AG10803 (cell line): ENCODE data around the gene MRGPRF.

Experiments
- DNase-seq: peaks from one replicate; pipeline ENCODE4 v3.0.0; 2010; ENCODE audit warnings: low read depth
- H3K4me3 ChIP-seq: 2 replicates; pipeline ENCODE4 v1.5.1; 2011; ENCODE audit warnings: mild to moderate bottlenecking, low read length, control low read depth
- TF ChIP-seq, protein P1 (sequence below): conservative IDR thresholded peaks from 2 replicates; pipeline ENCODE4 v1.5.1; 2011; ENCODE audit warnings: mild to moderate bottlenecking, low read length, control low read depth, inconsistent platforms

The MRGPRF gene

DNA sequence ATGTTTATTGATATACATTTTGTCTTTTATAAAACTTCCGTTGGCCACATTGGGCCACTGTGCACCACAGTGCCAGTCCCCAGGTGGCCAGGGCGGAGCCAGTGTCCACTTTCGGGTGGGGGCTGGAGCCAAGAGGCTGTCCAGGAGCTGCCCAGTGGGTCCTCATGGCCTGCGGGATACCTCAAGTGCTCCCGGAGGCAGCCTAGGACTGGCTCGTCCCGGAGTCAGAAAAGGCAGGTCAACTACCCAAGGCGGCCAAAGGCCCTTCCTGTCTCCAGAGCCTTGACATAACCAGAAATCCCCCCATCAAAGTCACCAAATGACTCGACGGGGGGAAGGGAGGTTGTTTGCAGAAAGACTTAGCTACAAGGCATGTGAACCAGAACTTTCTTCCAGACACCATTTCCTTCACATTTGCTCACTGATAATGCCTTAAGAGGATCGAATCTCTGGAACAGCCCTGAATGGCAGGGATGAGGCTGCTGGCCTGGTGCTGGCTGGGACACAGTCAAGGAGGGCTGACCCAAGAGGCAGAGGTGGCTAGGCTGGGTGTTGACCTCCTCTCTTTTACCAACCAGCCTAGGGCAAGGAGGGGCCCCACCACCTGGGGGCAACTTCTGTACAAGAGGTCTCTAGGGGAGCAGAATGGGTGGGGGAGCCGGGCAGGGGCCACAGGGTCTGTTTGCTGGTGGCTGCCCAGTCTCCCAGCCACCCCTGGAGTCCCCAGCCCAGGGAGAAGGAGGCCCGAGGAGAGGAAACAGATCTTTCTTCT is 8.4 kb downstream of the MRGPRF start:
- TF ChIP-seq, protein P1, sequence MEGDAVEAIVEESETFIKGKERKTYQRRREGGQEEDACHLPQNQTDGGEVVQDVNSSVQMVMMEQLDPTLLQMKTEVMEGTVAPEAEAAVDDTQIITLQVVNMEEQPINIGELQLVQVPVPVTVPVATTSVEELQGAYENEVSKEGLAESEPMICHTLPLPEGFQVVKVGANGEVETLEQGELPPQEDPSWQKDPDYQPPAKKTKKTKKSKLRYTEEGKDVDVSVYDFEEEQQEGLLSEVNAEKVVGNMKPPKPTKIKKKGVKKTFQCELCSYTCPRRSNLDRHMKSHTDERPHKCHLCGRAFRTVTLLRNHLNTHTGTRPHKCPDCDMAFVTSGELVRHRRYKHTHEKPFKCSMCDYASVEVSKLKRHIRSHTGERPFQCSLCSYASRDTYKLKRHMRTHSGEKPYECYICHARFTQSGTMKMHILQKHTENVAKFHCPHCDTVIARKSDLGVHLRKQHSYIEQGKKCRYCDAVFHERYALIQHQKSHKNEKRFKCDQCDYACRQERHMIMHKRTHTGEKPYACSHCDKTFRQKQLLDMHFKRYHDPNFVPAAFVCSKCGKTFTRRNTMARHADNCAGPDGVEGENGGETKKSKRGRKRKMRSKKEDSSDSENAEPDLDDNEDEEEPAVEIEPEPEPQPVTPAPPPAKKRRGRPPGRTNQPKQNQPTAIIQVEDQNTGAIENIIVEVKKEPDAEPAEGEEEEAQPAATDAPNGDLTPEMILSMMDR = no peak
- no peak for DNase-seq
- H3K4me3 ChIP-seq = no peak overlapping the region

DNA sequence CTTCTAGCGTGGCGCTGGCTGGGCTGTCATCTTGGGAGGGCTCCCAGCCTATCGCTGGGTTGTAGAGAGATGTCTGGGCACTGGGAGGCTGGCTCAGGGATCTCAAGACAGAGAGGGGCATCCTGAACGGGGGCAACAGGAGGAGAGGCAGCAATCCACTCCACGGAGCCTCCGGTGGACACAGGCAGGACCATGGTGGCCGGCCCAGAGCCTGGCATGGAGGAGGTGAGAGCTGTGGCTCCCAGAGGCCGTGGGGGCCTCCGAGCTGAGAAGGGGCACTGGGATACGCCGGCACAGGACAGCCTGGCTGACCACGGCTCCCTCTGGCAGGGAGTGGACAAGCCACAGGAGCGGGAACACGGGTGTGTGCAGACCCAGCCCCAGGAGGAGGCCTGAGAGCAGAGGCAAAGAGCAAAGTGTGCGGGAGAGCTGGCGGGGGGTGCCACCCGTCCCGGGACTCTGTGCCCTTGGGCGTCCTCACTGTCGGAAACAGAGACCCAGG is 9.1 kb downstream of the MRGPRF start:
- H3K4me3 ChIP-seq = no peak overlapping the region
- DNase-seq = no peak
- TF ChIP-seq, protein P1 = no peak

DNA sequence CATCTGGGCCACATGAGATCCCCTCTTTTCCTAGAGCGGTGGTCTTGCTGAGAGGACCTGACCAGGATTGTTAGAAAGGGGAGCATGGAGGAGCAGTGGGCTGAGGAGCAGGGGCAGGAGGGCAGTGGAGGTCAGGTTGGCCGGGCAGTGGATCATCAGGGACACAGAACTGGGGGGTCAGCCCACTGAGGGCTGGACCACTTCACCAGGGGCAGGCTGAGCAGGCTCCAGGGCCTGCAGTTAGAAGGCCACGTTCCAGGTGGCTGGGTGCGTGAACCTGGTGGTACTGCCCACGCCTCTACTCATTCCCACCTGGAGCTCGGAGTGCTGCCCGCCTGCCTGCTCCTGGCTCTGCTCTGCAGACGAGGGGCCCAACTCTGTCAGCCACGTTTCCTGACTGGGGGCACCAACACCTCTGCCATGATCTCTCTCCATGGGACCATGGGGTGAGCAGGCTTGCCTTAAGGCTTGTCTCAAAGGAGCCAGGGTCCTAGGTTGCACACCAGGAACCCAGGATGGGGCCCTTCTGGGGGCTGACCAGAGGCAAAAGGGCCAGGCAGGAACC is 9.7 kb downstream of the MRGPRF start:
- no peak overlapping the region for H3K4me3 ChIP-seq
- no peak for DNase-seq
- TF ChIP-seq, protein P1 = no peak

DNA sequence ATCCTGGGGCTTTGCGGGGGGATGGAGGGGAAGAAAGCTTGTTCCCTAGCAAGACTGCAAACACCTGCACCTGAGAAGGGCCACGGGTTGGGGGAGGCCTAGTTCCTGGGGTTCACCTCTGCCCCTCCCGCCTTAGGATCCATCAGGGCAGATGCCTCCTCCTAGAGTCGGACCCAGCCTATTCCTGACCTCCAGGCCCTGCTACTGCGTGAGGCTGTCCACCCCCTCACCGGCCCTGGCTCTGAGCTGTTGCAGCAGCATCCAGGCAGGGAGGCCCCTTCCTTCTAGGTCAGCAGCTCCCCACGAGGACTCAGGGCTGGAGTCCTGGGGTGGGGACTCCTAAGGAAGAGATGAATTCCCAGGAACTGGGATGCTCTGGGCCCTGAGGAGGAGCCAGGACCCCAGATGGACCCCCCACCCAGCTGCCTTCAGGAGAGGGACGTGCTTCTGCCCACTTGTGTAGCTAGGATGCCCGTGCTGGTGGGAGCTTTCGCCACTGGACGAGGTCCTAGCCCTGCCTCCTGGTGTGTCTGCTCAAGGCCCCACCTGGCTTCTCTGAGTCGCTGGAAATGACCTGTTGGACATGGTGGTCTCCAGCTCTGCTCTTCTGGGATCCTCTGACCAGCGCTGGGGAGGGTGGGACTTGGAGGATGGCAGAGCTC is 10.3 kb downstream of the MRGPRF start:
- TF ChIP-seq, protein P1 = no peak
- DNase-seq = no peak
- no peak overlapping the region for H3K4me3 ChIP-seq

DNA sequence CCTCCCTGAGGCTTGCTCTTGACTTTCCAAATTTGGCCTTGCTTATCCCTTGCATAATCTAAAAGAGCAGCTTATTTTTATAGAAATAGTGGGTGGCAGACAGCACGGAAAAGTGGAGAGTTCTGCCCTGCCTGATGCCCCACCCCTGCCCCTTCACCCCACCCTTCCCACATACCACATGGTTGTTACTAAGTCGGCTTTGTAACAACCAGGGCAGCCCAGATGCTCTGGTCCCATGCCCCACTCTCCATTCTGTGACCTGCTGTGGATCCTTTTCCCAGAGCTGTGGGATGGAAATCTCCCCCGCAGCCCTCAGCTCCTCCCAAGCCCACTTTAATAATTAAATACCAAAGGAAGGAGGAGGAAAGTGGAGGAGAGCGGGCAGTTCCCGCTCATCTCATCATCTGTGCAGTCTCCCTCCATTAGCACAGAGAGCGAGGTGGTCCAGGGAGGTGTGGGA is 10.9 kb downstream of the MRGPRF start:
- TF ChIP-seq, protein P1 = no peak
- DNase-seq = peak; percentile 42
- H3K4me3 ChIP-seq = no peak overlapping the region

DNA sequence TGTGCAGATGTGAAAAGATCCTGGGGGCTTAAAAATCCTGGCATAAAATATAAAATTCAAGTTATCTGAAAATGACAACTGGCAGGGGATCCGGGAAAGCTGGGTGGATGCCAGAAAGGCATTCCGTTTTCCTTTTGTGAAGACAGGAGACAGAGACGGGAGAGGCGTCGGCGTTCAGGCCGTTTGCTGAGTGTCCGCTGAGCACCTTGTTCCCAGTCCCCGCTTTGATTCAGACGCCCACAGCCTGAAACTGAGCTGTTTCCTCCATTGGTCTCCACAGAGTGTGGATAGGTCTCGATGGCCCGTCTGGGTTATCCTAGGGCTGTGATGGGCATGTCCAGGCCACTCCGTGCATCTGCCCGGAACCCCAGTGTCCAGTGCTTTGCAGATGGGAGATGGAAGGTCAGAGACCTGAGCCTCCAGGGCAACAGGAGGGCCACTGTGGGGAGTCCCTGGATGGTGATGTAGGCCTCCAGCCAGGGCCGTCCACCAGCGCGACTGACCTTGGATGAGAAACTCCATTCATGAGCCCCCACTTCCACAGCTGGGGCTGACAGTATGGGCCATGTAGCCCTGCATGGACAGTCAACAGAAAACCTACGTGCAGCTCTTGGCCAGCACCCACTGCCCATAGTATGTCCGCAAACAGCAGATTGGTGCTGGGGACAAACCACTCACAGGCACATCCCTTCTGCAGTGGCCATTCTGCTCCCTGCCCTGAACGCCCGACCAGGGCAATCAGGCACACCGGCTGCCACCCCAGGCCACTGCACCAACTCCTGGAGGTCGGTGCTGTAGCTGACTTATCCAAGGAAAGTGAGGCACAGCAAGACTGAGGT is 11.6 kb downstream of the MRGPRF start:
- TF ChIP-seq, protein P1 = no peak
- H3K4me3 ChIP-seq = no peak overlapping the region
- DNase-seq = no peak
